Measurements from ENCODE around the gene FETUB.

DNA sequence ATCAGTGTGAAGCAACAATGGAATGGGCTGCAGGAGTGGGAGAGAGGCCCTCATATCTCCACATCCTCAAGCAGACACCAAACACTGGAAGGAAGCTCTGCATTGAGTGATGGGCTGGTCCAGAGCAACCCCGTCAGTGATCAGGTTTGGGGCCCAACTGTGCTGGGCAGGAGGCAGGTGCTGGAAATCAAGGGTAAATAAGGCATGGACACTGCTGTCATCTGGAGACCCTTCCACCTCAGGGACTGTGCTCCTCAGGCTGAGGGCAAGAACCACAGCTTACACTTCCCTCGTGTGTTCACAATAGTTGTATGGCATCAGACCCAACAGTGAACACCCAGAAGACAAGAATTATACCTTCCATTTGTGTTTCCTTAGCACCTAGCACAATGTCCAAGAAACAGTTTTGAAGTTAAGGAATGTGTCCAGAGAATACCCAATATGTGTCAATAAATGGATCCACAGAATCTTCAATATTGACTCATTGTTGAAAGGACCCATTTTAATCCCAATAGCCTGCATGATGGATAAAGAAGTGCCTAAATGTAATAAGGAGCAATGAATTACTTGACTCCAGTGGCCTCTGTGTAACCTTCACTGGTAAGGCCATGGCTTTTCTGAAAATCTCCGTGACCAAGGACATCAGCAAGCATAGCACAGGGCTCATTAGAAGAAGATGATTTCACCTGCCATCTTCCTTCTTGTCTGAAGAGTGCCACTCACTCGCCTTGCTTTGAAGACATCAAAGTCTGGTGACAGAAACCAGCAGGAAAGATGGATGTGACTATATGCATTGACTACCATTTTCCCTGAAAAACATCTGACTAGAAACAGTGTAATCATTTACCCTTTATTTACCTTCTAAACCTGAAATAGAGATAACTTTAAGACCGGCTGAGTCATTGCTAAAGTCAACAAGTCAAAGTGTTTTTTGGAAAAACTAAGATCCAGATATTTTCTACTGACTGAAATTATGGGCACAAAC is 34.3 kb upstream of the FETUB start:
- TF ChIP-seq, protein P1, sequence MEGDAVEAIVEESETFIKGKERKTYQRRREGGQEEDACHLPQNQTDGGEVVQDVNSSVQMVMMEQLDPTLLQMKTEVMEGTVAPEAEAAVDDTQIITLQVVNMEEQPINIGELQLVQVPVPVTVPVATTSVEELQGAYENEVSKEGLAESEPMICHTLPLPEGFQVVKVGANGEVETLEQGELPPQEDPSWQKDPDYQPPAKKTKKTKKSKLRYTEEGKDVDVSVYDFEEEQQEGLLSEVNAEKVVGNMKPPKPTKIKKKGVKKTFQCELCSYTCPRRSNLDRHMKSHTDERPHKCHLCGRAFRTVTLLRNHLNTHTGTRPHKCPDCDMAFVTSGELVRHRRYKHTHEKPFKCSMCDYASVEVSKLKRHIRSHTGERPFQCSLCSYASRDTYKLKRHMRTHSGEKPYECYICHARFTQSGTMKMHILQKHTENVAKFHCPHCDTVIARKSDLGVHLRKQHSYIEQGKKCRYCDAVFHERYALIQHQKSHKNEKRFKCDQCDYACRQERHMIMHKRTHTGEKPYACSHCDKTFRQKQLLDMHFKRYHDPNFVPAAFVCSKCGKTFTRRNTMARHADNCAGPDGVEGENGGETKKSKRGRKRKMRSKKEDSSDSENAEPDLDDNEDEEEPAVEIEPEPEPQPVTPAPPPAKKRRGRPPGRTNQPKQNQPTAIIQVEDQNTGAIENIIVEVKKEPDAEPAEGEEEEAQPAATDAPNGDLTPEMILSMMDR (IDR thresholded peaks at IDR 0.05): no peak
- TF ChIP-seq POLR2AphosphoS5 (IDR thresholded peaks at IDR 0.05): no peak
